ENCODE results near the gene BICD2.
A peak's percentile ranks its signal among the peaks of the same experiment; 100 is the strongest.
"Not testable (repeated sequence)": the region's sequence is repeated elsewhere in the genome, so short reads cannot be mapped to it uniquely, and the experiment has no call there.

BICD2 gene

GRCh38 chr9:92764381-92764987 lies at the start of gene BICD2:
Gene BICD2, minus strand, starts transcription at chr9:92764833. Its CDS starts 89 bp downstream, at chr9:92764744.
- no peaks in the 10 kb centered on the region for H3K27me3 ChIP-seq (ENCODE audit: control insufficient read depth, insufficient read depth, low read length)
- H3K9me3 ChIP-seq (ENCODE audit: control insufficient read depth, insufficient read depth, low read length), result no peaks in the 10 kb centered on the region
- no peaks in the 10 kb centered on the region for H3K36me3 ChIP-seq (ENCODE audit: control insufficient read depth, insufficient read depth, low read length)
- H3K4me1 ChIP-seq (ENCODE audit: control insufficient read depth, insufficient read depth, low read length), result peaks cover 17% of the 10 kb centered on the region
- H3K4me3 ChIP-seq (ENCODE audit: low read depth, low read length), result peak within 1 kb of the TSS; percentile 95
- H3K9ac ChIP-seq (ENCODE audit: low read depth, low read length), result peak within 1 kb of the TSS; percentile 94

GRCh38 chr9:92809629-92810326 lies 45.1 kb upstream of the BICD2 start:
- H3K36me3 ChIP-seq (ENCODE audit: control insufficient read depth, insufficient read depth, low read length); H3K4me1 ChIP-seq (ENCODE audit: control insufficient read depth, insufficient read depth, low read length); H3K9ac ChIP-seq (ENCODE audit: low read depth, low read length); H3K9me3 ChIP-seq (ENCODE audit: control insufficient read depth, insufficient read depth, low read length): not testable (repeated sequence)
- H3K4me3 ChIP-seq (ENCODE audit: low read depth, low read length), result peak overlapping the region; percentile 63
- peaks cover 75% of the 10 kb centered on the region for H3K27me3 ChIP-seq (ENCODE audit: control insufficient read depth, insufficient read depth, low read length)

DNA sequence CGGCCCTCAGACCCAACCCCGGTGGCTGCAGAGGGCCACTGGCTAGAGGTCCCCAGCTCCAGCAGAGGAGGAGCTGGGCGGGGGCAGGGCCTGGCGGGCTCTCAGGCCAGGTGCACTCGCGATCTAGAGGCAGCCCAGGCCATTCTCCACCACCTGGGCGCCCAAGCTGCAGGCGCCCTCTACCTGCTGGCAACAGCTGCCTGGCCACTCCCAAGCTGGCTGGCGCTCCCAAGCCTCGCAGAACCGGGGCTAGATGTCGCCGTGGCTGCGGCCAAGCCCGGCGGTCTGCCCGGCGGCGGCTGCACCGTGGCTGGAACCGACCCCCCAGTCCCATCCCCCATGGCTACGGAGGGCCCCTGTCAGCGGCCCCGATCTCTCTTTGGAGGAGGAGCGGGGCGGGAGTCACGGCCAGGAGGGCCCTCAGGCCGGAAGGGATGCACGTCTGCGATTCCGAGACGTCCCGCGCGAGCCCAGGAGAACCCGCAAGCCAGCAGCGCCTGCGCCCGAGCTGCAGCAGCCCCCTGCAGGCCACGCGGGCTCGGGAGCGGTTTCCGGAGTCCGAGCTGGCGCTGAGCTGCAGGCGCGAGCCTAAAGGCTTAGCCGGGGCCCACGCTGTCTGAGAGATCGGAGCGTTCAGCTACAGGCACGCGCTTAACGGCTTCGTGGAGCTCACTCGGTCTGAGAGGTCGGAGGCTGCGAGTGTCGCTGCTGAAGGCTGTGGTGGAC lies 44.3 kb upstream of the BICD2 start:
- no peaks in the 10 kb centered on the region for H3K9me3 ChIP-seq (ENCODE audit: control insufficient read depth, insufficient read depth, low read length)
- no peaks in the 10 kb centered on the region for H3K4me1 ChIP-seq (ENCODE audit: control insufficient read depth, insufficient read depth, low read length)
- peaks cover 82% of the 10 kb centered on the region for H3K27me3 ChIP-seq (ENCODE audit: control insufficient read depth, insufficient read depth, low read length)
- H3K9ac ChIP-seq (ENCODE audit: low read depth, low read length), result no peak overlapping the region
- H3K4me3 ChIP-seq (ENCODE audit: low read depth, low read length), result peak overlapping the region; percentile 63
- H3K36me3 ChIP-seq (ENCODE audit: control insufficient read depth, insufficient read depth, low read length), result no peaks in the 10 kb centered on the region

GRCh38 chr9:92807757-92808725 lies 43.4 kb upstream of the BICD2 start:
- H3K36me3 ChIP-seq (ENCODE audit: control insufficient read depth, insufficient read depth, low read length), result no peaks in the 10 kb centered on the region
- H3K4me1 ChIP-seq (ENCODE audit: control insufficient read depth, insufficient read depth, low read length), result no peaks in the 10 kb centered on the region
- H3K4me3 ChIP-seq (ENCODE audit: low read depth, low read length), result peak overlapping the region; percentile 63
- H3K9ac ChIP-seq (ENCODE audit: low read depth, low read length), result no peak overlapping the region
- no peaks in the 10 kb centered on the region for H3K9me3 ChIP-seq (ENCODE audit: control insufficient read depth, insufficient read depth, low read length)
- H3K27me3 ChIP-seq (ENCODE audit: control insufficient read depth, insufficient read depth, low read length), result peaks cover 81% of the 10 kb centered on the region

GRCh38 chr9:92807031-92807756 lies 42.6 kb upstream of the BICD2 start:
- no peaks in the 10 kb centered on the region for H3K9me3 ChIP-seq (ENCODE audit: control insufficient read depth, insufficient read depth, low read length)
- no peak overlapping the region for H3K9ac ChIP-seq (ENCODE audit: low read depth, low read length)
- H3K4me3 ChIP-seq (ENCODE audit: low read depth, low read length), result peak overlapping the region; percentile 63
- no peaks in the 10 kb centered on the region for H3K36me3 ChIP-seq (ENCODE audit: control insufficient read depth, insufficient read depth, low read length)
- peaks cover 76% of the 10 kb centered on the region for H3K27me3 ChIP-seq (ENCODE audit: control insufficient read depth, insufficient read depth, low read length)
- H3K4me1 ChIP-seq (ENCODE audit: control insufficient read depth, insufficient read depth, low read length), result no peaks in the 10 kb centered on the region

DNA sequence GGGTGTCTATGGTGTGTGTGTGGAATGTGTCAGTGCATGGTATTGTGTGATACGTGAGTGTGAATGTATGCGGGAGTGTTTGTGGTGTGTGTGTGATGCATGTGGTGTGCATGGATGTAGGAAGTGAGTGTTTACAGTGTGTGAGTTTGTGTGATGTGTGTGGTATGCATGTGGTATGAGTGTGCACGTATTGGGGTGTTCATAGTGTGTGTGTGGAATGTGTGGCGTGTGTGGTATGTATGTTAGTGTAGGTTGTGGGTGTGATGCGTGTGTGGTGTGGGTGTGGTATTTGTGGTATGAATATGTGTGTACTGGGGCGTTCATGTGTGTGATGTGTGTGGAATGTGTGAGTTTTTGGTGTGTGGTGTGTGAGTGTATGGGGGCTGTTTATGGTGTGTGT lies 40.1 kb upstream of the BICD2 start:
- Histone ChIP-seq H3K9ac (ENCODE audit: low read depth, low read length) (no peak overlapping the region), H3K4me3 (ENCODE audit: low read depth, low read length) (no peak overlapping the region), H3K27me3 (ENCODE audit: control insufficient read depth, insufficient read depth, low read length) (peaks cover 52% of the 10 kb centered on the region), H3K36me3 (ENCODE audit: control insufficient read depth, insufficient read depth, low read length) (no peaks in the 10 kb centered on the region), H3K4me1 (ENCODE audit: control insufficient read depth, insufficient read depth, low read length) (no peaks in the 10 kb centered on the region), H3K9me3 (ENCODE audit: control insufficient read depth, insufficient read depth, low read length) (no peaks in the 10 kb centered on the region)

- Histone ChIP-seq H3K4me3 (ENCODE audit: low read depth, low read length) (no peak overlapping the region), H3K9me3 (ENCODE audit: control insufficient read depth, insufficient read depth, low read length) (no peaks in the 10 kb centered on the region), H3K4me1 (ENCODE audit: control insufficient read depth, insufficient read depth, low read length) (no peaks in the 10 kb centered on the region), H3K9ac (ENCODE audit: low read depth, low read length) (no peak overlapping the region), H3K36me3 (ENCODE audit: control insufficient read depth, insufficient read depth, low read length) (no peaks in the 10 kb centered on the region), H3K27me3 (ENCODE audit: control insufficient read depth, insufficient read depth, low read length) (peaks cover 3% of the 10 kb centered on the region)
Measured at GRCh38 chr9:92798358-92798757, 33.7 kb upstream of the BICD2 start.

DNA sequence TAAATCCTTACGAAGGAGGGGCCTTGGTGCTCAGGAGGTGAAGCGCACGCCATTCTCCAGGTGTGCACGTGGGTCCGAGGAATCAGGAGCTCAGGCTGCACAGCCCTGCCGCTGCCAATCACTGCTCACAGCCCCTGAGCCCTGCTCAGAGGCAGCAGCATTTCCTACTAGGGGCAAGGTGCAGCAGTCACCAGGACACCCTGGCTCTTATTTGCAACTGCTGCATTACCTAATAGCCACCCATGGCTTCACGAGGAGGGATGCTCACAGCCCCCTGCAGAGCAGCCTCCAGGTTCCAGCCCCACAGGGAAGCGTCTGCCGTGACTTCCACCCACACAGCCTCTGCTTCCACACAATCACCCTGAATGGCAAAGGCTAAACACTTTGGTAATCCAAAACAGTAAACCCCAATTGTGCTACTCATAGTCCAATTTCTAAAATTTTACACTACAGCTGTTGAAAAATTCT lies 31.7 kb upstream of the BICD2 start:
- H3K27me3 ChIP-seq (ENCODE audit: control insufficient read depth, insufficient read depth, low read length); H3K4me1 ChIP-seq (ENCODE audit: control insufficient read depth, insufficient read depth, low read length): not testable (repeated sequence)

DNA sequence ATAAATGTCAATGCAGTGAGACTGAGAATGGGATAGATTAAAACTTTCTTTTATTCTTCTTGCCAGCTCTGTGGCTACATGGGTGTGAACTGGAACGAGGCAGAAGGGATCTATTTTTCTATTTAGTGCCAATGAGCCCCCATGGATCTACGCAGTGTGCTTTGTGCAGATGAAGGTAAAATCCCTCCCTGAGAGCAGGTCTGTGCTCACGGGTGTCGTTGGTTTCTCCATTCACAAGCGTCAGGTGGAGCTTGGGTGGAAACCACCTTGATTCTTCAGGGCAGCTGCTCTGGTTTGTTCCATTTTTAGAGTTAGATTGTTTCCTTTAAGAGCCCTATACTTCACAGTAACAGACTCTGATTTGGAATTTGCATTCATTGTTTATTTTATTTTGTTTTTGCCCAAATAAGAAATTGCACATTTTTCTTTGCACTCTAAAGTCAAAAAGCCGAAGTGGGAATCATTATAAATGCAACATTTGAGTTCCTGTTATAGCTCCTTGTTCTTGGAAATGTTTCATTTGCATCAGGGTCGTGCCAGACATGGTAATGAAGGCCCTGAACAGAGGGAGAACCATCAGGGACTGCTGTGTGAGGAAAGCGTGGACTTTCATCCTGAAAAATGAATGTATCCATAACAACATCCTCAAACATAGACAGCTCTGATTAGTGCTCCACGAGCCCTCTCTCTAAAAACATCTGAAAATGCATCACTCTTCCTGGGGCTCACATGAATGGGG lies 31.1 kb upstream of the BICD2 start:
- Histone ChIP-seq H3K4me1 (ENCODE audit: control insufficient read depth, insufficient read depth, low read length) (no peaks in the 10 kb centered on the region), H3K27me3 (ENCODE audit: control insufficient read depth, insufficient read depth, low read length) (peaks cover 3% of the 10 kb centered on the region), H3K9me3 (ENCODE audit: control insufficient read depth, insufficient read depth, low read length) (no peaks in the 10 kb centered on the region), H3K9ac (ENCODE audit: low read depth, low read length) (no peak overlapping the region), H3K4me3 (ENCODE audit: low read depth, low read length) (no peak overlapping the region), H3K36me3 (ENCODE audit: control insufficient read depth, insufficient read depth, low read length) (no peaks in the 10 kb centered on the region)

More for the DNA sequence above, 31.7 kb upstream of the BICD2 start:
- H3K4me3 ChIP-seq (ENCODE audit: low read depth, low read length); H3K9me3 ChIP-seq (ENCODE audit: control insufficient read depth, insufficient read depth, low read length); H3K36me3 ChIP-seq (ENCODE audit: control insufficient read depth, insufficient read depth, low read length); H3K9ac ChIP-seq (ENCODE audit: low read depth, low read length): not testable (repeated sequence)

DNA sequence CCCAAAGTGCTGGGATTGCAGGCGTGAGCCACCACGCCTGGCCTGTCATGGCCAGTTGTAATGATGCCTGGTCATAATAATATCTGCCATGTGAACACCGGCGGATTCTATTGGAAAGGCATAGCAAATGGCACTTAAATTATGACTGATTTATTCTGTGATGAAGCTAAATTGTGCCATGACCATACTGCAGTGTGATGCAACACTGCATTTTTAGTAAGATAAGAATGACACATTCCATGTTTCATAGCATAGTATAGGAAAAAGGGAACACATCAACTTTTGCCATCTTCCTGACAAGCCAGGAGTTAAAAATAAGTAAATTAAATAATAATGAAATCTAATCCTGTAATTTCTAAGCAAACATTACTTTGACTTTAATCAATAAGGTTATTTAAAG lies 30.4 kb upstream of the BICD2 start:
- peaks cover 3% of the 10 kb centered on the region for H3K27me3 ChIP-seq (ENCODE audit: control insufficient read depth, insufficient read depth, low read length)
- no peak overlapping the region for H3K9ac ChIP-seq (ENCODE audit: low read depth, low read length)
- no peaks in the 10 kb centered on the region for H3K9me3 ChIP-seq (ENCODE audit: control insufficient read depth, insufficient read depth, low read length)
- H3K36me3 ChIP-seq (ENCODE audit: control insufficient read depth, insufficient read depth, low read length), result no peaks in the 10 kb centered on the region
- H3K4me1 ChIP-seq (ENCODE audit: control insufficient read depth, insufficient read depth, low read length), result no peaks in the 10 kb centered on the region
- no peak overlapping the region for H3K4me3 ChIP-seq (ENCODE audit: low read depth, low read length)
